Neural cell (in vitro differentiated cells): ENCODE results near the gene HDLBP. TPM values are rescaled to one million over a fixed set of nuclear protein-coding genes. Genes with fewer than 3 reads are reported as not detected.

Source experiments
- H2AFZ ChIP-seq: fragments of 200-600, 300-800 bp; sonication (generic), shearing (Covaris generic); 2 replicates; pipeline ENCODE4 v1.6.0; 2014; ENCODE audit warnings: low read depth, mild to moderate bottlenecking, antibody characterized with exemption, low read length, moderate library complexity
- H3F3A ChIP-seq: fragments of 200-600 bp; shearing (Covaris generic); 2 replicates; pipeline ENCODE4 v1.6.1; 2016; ENCODE audit warnings: mild to moderate bottlenecking, moderate library complexity, mixed read lengths, antibody characterized with exemption, low read length; ENCODE audit not compliant: insufficient read depth, poor library complexity, severe bottlenecking
- H3K27ac ChIP-seq: fragments of 200-600, 300-800 bp; sonication (generic), shearing (Covaris generic); 2 replicates; pipeline ENCODE4 v1.5.1; 2014; ENCODE audit warnings: mild to moderate bottlenecking, low read length, moderate library complexity
- H3K27me3 ChIP-seq: fragments of 300-800, 200-600 bp; sonication (generic), shearing (Covaris generic); 2 replicates; pipeline ENCODE4 v1.6.0; 2014; ENCODE audit warnings: mild to moderate bottlenecking, low read depth, low read length, moderate library complexity; ENCODE audit not compliant: insufficient read depth
- H3K36me3 ChIP-seq: fragments of 300-800, 200-600 bp; sonication (generic), shearing (Covaris generic); 2 replicates; pipeline ENCODE4 v1.5.1; 2014; ENCODE audit warnings: mild to moderate bottlenecking, antibody characterized with exemption, low read length, moderate library complexity; ENCODE audit not compliant: insufficient read depth
- H3K4me2 ChIP-seq: fragments of 300-800, 200-600 bp; sonication (generic), shearing (Covaris generic); 2 replicates; pipeline ENCODE4 v1.6.0; 2014; ENCODE audit warnings: mild to moderate bottlenecking, low read length
- H3K4me3 ChIP-seq: fragments of 300-800, 200-600 bp; sonication (generic), shearing (Covaris generic); 2 replicates; pipeline ENCODE4 v1.5.1; 2014; ENCODE audit warnings: mild to moderate bottlenecking, low read length, moderate library complexity
- H3K79me2 ChIP-seq: fragments of 200-600 bp; shearing (Covaris generic); replicated peaks from 2 replicates; pipeline ENCODE4 v1.6.0; 2014; ENCODE audit warnings: mild to moderate bottlenecking, low read length, moderate library complexity; ENCODE audit not compliant: insufficient read depth
- H3K9ac ChIP-seq: fragments of 300-800, 200-600 bp; sonication (generic), shearing (Covaris generic); 2 replicates; pipeline ENCODE4 v1.6.1; 2016; ENCODE audit warnings: mild to moderate bottlenecking, low read length, mixed read lengths
- H3K9me2 ChIP-seq: fragments of 200-600 bp; shearing (Covaris generic); 2 replicates; pipeline ENCODE4 v1.6.1; 2016; ENCODE audit warnings: mild to moderate bottlenecking, low read length, mixed read lengths; ENCODE audit not compliant: insufficient read depth
- H3K9me3 ChIP-seq: fragments of 200-600, 300-800 bp; sonication (generic), shearing (Covaris generic); 2 replicates; pipeline ENCODE4 v1.6.1; 2016; ENCODE audit warnings: mild to moderate bottlenecking, mixed run types, low read length, moderate library complexity, mixed read lengths
- H4K20me1 ChIP-seq: fragments of 200-600 bp; shearing (Covaris generic); 2 replicates; pipeline ENCODE4 v1.6.1; 2016; ENCODE audit warnings: mild to moderate bottlenecking, mixed run types; ENCODE audit not compliant: insufficient read depth
- CTCF ChIP-seq: fragments of 450-650 bp; IDR thresholded peaks from 2 replicates; pipeline ENCODE4 v1.5.1; 2014; ENCODE audit warnings: antibody characterized with exemption, mild to moderate bottlenecking, moderate library complexity; ENCODE audit not compliant: poor library complexity, severe bottlenecking
- EP300 ChIP-seq: fragments of 450-650 bp; conservative IDR thresholded peaks from 2 replicates; pipeline ENCODE4 v1.6.1; 2014; ENCODE audit warnings: antibody characterized with exemption, mild to moderate bottlenecking, moderate library complexity; ENCODE audit not compliant: poor library complexity, severe bottlenecking
- EZH2 ChIP-seq: fragments of 200-600, 300-800 bp; shearing (Covaris generic), sonication (generic); IDR thresholded peaks from 2 replicates; pipeline ENCODE4 v1.6.1; 2014; ENCODE audit warnings: antibody characterized with exemption, low read length, borderline replicate concordance, mild to moderate bottlenecking; ENCODE audit not compliant: insufficient read depth, poor library complexity, severe bottlenecking
- MXI1 ChIP-seq: fragments of 450-650 bp; conservative IDR thresholded peaks from 2 replicates; pipeline ENCODE4 v1.6.1; 2014; ENCODE audit warnings: antibody characterized with exemption, mild to moderate bottlenecking; ENCODE audit not compliant: poor library complexity, severe bottlenecking
- POLR2AphosphoS5 ChIP-seq: IDR thresholded peaks from 2 replicates; pipeline ENCODE4 v1.6.1; 2012
- RAD21 ChIP-seq: fragments of 450-650 bp; conservative IDR thresholded peaks from 2 replicates; pipeline ENCODE4 v1.6.1; 2014; ENCODE audit warnings: antibody characterized with exemption, mild to moderate bottlenecking, moderate library complexity
- REST ChIP-seq: IDR thresholded peaks from 2 replicates; pipeline ENCODE4 v1.6.1; 2012; ENCODE audit warnings: borderline replicate concordance
- SMC3 ChIP-seq: fragments of 450-650 bp; conservative IDR thresholded peaks from 2 replicates; pipeline ENCODE4 v1.6.1; 2014; ENCODE audit warnings: antibody characterized with exemption, mild to moderate bottlenecking, moderate library complexity; ENCODE audit not compliant: poor library complexity
- TAF1 ChIP-seq: IDR thresholded peaks from 2 replicates; pipeline ENCODE4 v1.6.1; 2012; ENCODE audit warnings: low read depth
- polyA plus RNA-seq: library from polyadenylated mRNA; depleted of rRNA; stranded (reverse); fragments of >200 nt; gene quantifications from 2 replicates; pipeline ENCODE4 v1.2.3, GENCODE V29; 2014

The HDLBP gene
- polyA plus RNA-seq, 1 donor from 2014 or later = 61.9 TPM

DNA sequence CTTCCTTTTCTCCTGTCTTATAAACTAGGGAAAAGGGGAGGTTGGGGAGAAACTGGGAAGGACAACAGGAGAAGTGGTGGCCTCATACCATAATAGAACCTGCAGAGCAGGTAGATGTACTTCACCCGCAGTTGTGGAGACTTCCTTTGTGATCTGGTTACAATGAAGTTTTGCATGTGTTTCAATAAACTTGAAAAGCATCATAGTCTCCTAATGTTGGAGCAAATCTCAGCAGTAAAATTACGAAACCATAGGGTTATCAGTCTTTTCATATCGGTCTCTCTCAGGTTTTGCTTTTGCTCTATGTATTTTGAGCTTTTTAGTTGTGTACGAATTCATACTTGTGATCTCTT lies 96.5 kb downstream of the HDLBP start:
- Histone ChIP-seq H3K27ac (no peak overlapping the region), H3K4me3 (peak overlapping the region; percentile 58), H3K4me2 (no peak overlapping the region), H2AFZ (no peak overlapping the region), H3K36me3 (no peaks in the 10 kb centered on the region), H3K27me3 (peaks cover 9% of the 10 kb centered on the region), H4K20me1 (no peaks in the 10 kb centered on the region), H3K79me2 (no peaks in the 10 kb centered on the region), H3F3A (no peaks in the 10 kb centered on the region), H3K9me3 (no peaks in the 10 kb centered on the region), H3K9me2 (no peaks in the 10 kb centered on the region), H3K9ac (no peak overlapping the region)
- TF ChIP-seq EZH2 (no peak), RAD21 (no peak), REST (no peak), EP300 (no peak), SMC3 (no peak), POLR2AphosphoS5 (no peak), MXI1 (no peak), CTCF (no peak), TAF1 (no peak)

GRCh38 chr2:241218131-241219029 lies 97.1 kb downstream of the HDLBP start:
- Histone ChIP-seq H3K36me3 (no peaks in the 10 kb centered on the region), H4K20me1 (no peaks in the 10 kb centered on the region), H3K27ac (no peak overlapping the region), H3K9me3 (no peaks in the 10 kb centered on the region), H3K4me2 (no peak overlapping the region), H3K27me3 (peaks cover 9% of the 10 kb centered on the region), H3K9ac (no peak overlapping the region), H2AFZ (no peak overlapping the region), H3K9me2 (no peaks in the 10 kb centered on the region), H3F3A (no peaks in the 10 kb centered on the region), H3K4me3 (peak overlapping the region; percentile 58), H3K79me2 (no peaks in the 10 kb centered on the region)
- no peak for TF ChIP-seq REST
- TF ChIP-seq CTCF = peak; percentile 44
